Sigmoid colon (tissue), 7 donors: ENCODE results near the gene EEPD1. TPM values are rescaled to one million over a fixed set of nuclear protein-coding genes. Genes with fewer than 3 reads are reported as not detected.
A peak's percentile ranks its signal among the peaks of the same experiment; 100 is the strongest.

ENCODE experiments used
- DNase-seq: peaks from one replicate; pipeline ENCODE4 v3.0.0-alpha.2; 2019
- H3K27ac ChIP-seq, 4 donors: fragments of 200-600 bp; sonication (generic); one replicate each; pipeline ENCODE4 v1.5.1; 2016 to 2019; ENCODE audit warnings: mild to moderate bottlenecking in 1 of 4
- H3K27me3 ChIP-seq, 3 donors: fragments of 200-600 bp; sonication (generic); one replicate each; pipeline ENCODE4 v1.5.1; 2019; ENCODE audit warnings: mild to moderate bottlenecking in 1 of 3
- H3K36me3 ChIP-seq, 4 donors: fragments of 200-600 bp; sonication (generic); one replicate each; pipeline ENCODE4 v1.5.1; 2016 to 2019
- H3K4me1 ChIP-seq, 4 donors: fragments of 200-600 bp; sonication (generic); one replicate each; pipeline ENCODE4 v1.5.1; 2017 to 2019
- H3K4me3 ChIP-seq, 4 donors: fragments of 200-600 bp; sonication (generic); one replicate each; pipeline ENCODE4 v1.5.1; 2017 to 2019; ENCODE audit warnings: mild to moderate bottlenecking in 2 of 4, moderate library complexity in 1 of 4
- H3K9me3 ChIP-seq, 4 donors: fragments of 200-600 bp in 3 of 4; sonication (generic) in 3 of 4; one replicate each; pipeline versions ENCODE4 v1.5.1 to v1.6.1; 2013 to 2019
- EP300 ChIP-seq, 4 donors: sonication (generic); formaldehyde crosslinking; IDR thresholded peaks; one replicate each; pipeline ENCODE4 v1.6.1; 2017; ENCODE audit warnings: antibody characterized with exemption in 4 of 4
- POLR2A ChIP-seq, 2 donors: fragments of 450-650 bp; IDR thresholded peaks; one replicate each; pipeline ENCODE4 v1.6.1; 2016; ENCODE audit warnings: antibody characterized with exemption in 2 of 2, mild to moderate bottlenecking in 2 of 2, moderate library complexity in 2 of 2
- POLR2AphosphoS5 ChIP-seq, 4 donors: sonication (generic); formaldehyde crosslinking; IDR thresholded peaks; one replicate each; pipeline ENCODE4 v1.6.1; 2017; ENCODE audit warnings: antibody characterized with exemption in 4 of 4
- WGBS, 2 donors: extraction: QIAGEN DNeasy Blood & Tissue Kit; methylation state at CpG; one replicate each; pipeline ENCODE4 v1.1.7; 2013; 5-methylcytosine and 5-hydroxymethylcytosine counted together
- intact Hi-C: fragments of 100-400 bp; cut with DNase I; formaldehyde crosslinking; loops from one replicate; pipeline ENCODE4 v1.15.1; 2023
- polyA plus RNA-seq, 3 donors: library from polyadenylated mRNA; stranded (reverse); fragments of 200-250 nt; gene quantifications; one replicate each; pipeline ENCODE4 v1.2.3, GENCODE V29; 2013
- total RNA-seq, 4 donors: library from RNA; depleted of rRNA; stranded (reverse); fragments of >200 nt; gene quantifications; one replicate each; pipeline ENCODE4 v1.1.0, GENCODE V29; 2016
- TF ChIP-seq, protein P1 (sequence below), 4 experiments: fragments of 450-650 bp in 3 of 4; fragments of 200-600 bp in 1 of 4; IDR thresholded peaks; one replicate each; pipeline ENCODE4 v1.5.1; 2016 to 2019; ENCODE audit warnings: antibody characterized with exemption in 4 of 4, mild to moderate bottlenecking in 3 of 4, moderate library complexity in 2 of 4
- donor health status: healthy with polysubstance abuse.
- donor health status: Bipolar disorder and iron deficiency.
- donor health status: healthy.

EEPD1 gene
- total and polyA plus RNA-seq, 7 donors = 6.6 to 18.1 (median 14.3) TPM

DNA sequence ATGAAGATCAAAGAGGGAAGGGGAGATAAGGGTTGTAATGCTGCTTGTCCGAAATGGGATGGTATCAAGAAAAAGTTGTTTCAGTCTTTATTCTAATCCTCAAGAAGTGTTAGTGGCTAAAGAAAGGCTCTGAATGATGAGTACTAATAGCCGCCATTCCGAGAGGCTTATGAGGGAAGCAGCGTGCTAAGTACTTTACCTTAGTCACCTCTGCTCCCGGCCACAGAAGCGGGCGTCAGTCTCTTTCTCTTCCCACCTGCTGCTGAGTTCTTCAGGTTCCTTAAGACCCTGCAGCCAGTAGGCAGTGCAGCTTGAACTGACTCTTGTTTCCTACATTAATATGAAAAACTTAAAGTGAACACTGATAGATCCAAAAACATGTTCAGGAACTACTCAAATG is 73.1 kb downstream of the EEPD1 start:
- Histone ChIP-seq H3K36me3 (no peaks in the 10 kb centered on the region), H3K4me1 (peaks cover 0 to 37% (median 8%) of the 10 kb centered on the region in 4 donors), H3K4me3 (no peak overlapping the region), H3K9me3 (no peaks in the 10 kb centered on the region), H3K27ac (no peak overlapping the region), H3K27me3 (no peaks in the 10 kb centered on the region)
- 88 to 93% methylated on average over 7 of the region's 7 CpGs for WGBS, 2 donors
- TF ChIP-seq EP300 (IDR thresholded peaks at IDR 0.05) (no peak), POLR2A (IDR thresholded peaks at IDR 0.05) (no peak), POLR2AphosphoS5 (IDR thresholded peaks at IDR 0.05) (no peak)
- TF ChIP-seq, protein P1, sequence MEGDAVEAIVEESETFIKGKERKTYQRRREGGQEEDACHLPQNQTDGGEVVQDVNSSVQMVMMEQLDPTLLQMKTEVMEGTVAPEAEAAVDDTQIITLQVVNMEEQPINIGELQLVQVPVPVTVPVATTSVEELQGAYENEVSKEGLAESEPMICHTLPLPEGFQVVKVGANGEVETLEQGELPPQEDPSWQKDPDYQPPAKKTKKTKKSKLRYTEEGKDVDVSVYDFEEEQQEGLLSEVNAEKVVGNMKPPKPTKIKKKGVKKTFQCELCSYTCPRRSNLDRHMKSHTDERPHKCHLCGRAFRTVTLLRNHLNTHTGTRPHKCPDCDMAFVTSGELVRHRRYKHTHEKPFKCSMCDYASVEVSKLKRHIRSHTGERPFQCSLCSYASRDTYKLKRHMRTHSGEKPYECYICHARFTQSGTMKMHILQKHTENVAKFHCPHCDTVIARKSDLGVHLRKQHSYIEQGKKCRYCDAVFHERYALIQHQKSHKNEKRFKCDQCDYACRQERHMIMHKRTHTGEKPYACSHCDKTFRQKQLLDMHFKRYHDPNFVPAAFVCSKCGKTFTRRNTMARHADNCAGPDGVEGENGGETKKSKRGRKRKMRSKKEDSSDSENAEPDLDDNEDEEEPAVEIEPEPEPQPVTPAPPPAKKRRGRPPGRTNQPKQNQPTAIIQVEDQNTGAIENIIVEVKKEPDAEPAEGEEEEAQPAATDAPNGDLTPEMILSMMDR (IDR thresholded peaks at IDR 0.05) = no peak
- intact Hi-C loops = no loop called here
- DNase-seq = no peak

DNA sequence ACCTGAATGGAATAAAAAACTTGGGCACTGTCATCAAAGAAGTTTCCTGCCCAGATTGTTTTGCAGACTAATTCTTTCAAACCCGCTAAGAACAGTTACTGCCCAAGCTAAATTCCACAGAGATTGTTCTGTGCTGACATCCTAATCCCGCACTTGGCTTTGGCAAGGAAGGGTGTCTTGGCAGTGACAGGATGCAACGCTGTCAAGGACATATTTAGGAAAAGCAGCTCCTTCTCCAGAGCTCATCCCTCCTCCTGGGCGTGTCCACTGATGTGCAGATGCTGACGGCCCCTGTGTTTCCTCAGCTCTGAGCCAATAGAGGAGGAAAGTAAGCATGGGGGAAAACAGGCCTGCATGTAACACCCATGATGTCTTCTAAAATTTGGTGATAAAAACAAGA is 74.2 kb downstream of the EEPD1 start:
- 69 to 74% methylated on average over 5 of the region's 5 CpGs for WGBS, 2 donors
- Histone ChIP-seq H3K27me3 (no peaks in the 10 kb centered on the region), H3K27ac (no peak overlapping the region), H3K4me1 (peaks cover 0 to 44% (median 11%) of the 10 kb centered on the region in 4 donors), H3K4me3 (no peak overlapping the region), H3K9me3 (no peaks in the 10 kb centered on the region), H3K36me3 (no peaks in the 10 kb centered on the region)
- TF ChIP-seq, protein P1 (IDR thresholded peaks at IDR 0.05) = no peak
- TF ChIP-seq POLR2A (IDR thresholded peaks at IDR 0.05) (no peak), POLR2AphosphoS5 (IDR thresholded peaks at IDR 0.05) (peak; percentile 41 to 85 (median 82)), EP300 (IDR thresholded peaks at IDR 0.05) (peak in 2 of 4 donors; percentile 36 to 61)
- peak; percentile 93 for DNase-seq
- intact Hi-C loops = loop anchor here (1.0 kb wide), 1 partner anchor 37 kb away; no protein-coding TSS in a partner anchor

- intact Hi-C loops = no loop called here
- WGBS, 2 donors = 24 to 70% methylated on average over 4 of the region's 4 CpGs
- no peak for TF ChIP-seq EP300 (IDR thresholded peaks at IDR 0.05)
- TF ChIP-seq, protein P1 (IDR thresholded peaks at IDR 0.05) = no peak
- no peak overlapping the region for H3K27ac ChIP-seq
- no peaks in the 10 kb centered on the region for H3K9me3 ChIP-seq
- no peaks in the 10 kb centered on the region for H3K36me3 ChIP-seq
- no peaks in the 10 kb centered on the region for H3K27me3 ChIP-seq
- H3K4me3 ChIP-seq = no peak overlapping the region
- H3K4me1 ChIP-seq = peaks cover 0 to 52% (median 20%) of the 10 kb centered on the region in 4 donors
- DNase-seq = no peak
Measured at GRCh38 chr7:36228039-36228438, 75.0 kb downstream of the EEPD1 start.

GRCh38 chr7:36231406-36231805 is 78.4 kb downstream of the EEPD1 start:
- Histone ChIP-seq H3K27me3 (no peaks in the 10 kb centered on the region), H3K4me1 (peaks cover 0 to 34% (median 26%) of the 10 kb centered on the region in 4 donors), H3K27ac (peak overlapping the region in 3 of 4 donors; percentile 24 to 48 (median 28)), H3K36me3 (no peaks in the 10 kb centered on the region), H3K9me3 (no peaks in the 10 kb centered on the region), H3K4me3 (no peak overlapping the region)
- DNase-seq = no peak
- intact Hi-C loops = no loop called here
- WGBS, 2 donors = 90 to 94% methylated on average over 6 of the region's 6 CpGs
- no peak for TF ChIP-seq EP300 (IDR thresholded peaks at IDR 0.05)
- TF ChIP-seq POLR2AphosphoS5 (IDR thresholded peaks at IDR 0.05) = no peak
- TF ChIP-seq, protein P1 (IDR thresholded peaks at IDR 0.05) = no peak
- TF ChIP-seq POLR2A (IDR thresholded peaks at IDR 0.05) = no peak

DNA sequence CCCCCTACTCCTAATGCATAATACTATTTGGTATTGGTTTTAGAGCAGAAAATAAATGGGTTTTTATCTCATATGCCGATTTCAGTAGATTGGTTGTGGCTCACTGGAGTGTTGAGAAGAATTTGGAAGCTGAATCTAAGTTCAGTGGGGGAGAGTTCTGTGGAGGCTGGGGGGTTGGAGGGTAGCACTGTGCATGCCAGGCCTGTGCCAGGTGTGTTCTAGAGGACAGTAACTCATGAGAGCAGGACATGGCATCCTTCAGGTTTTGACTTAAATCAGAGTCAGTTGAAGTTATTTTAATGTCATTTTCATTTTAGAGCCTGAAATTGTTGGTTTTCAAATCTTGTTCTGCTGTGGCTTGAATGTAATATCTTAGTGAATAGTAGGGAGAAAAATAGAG is 79.5 kb downstream of the EEPD1 start:
- no peak overlapping the region for H3K4me3 ChIP-seq
- H3K4me1 ChIP-seq = peaks cover 0 to 29% (median 25%) of the 10 kb centered on the region in 4 donors
- intact Hi-C loops = no loop called here
- TF ChIP-seq POLR2AphosphoS5 (IDR thresholded peaks at IDR 0.05) = no peak
- no peak for TF ChIP-seq POLR2A (IDR thresholded peaks at IDR 0.05)
- TF ChIP-seq, protein P1 (IDR thresholded peaks at IDR 0.05) = no peak
- TF ChIP-seq EP300 (IDR thresholded peaks at IDR 0.05) = no peak
- peak overlapping the region in 3 of 4 donors; percentile 42 to 69 (median 57) for H3K27ac ChIP-seq
- H3K36me3 ChIP-seq = no peaks in the 10 kb centered on the region
- WGBS, 2 donors = 75 to 86% methylated on average over 1 of the region's 1 CpG
- H3K27me3 ChIP-seq = no peaks in the 10 kb centered on the region
- no peak for DNase-seq
- H3K9me3 ChIP-seq = no peaks in the 10 kb centered on the region
